Raji (cell line): ENCODE measurements around the gene CAPS.

ENCODE experiments used
- POLR2A ChIP-seq: IDR thresholded peaks from 2 replicates; pipeline ENCODE4 v1.6.1; 2011; ENCODE audit warnings: low read depth, low read length, control low read depth; ENCODE audit not compliant: insufficient read depth

Gene CAPS

DNA sequence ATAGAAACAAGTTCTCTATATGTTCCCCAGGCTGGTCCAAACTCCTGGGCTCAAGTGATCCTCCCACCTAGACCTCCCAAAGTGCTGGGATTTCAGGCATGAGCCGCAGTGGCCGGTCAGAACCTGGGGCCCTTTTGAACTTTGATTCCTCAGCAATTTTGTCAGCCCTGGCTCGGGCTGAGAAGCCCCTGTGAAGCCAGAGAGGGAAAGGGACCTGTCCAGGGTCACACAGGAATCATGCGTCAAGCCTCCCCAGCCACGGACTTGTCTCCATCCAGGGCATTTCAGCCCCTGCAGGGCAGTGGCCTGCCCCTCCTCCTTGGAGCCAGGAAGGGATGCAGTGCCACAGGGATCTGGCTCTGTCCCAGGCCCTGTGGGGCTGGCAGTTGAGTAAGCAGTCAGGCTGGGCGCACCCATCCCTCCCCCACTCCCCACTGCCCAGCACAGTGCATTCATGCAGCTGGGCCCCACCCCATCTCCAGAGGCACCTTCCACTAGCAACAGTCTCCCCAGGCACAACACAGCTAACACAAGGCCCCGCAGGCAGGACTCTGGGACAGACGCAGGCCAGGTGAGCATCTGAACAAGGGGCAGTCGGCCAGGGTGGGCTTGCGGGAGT, at the start of gene CAPS:
CAPS (plus strand) TSS at position 516 of the 619 bp plus-strand sequence. CDS start 153 bp downstream, outside the sequence.
- no peak for TF ChIP-seq POLR2A

DNA sequence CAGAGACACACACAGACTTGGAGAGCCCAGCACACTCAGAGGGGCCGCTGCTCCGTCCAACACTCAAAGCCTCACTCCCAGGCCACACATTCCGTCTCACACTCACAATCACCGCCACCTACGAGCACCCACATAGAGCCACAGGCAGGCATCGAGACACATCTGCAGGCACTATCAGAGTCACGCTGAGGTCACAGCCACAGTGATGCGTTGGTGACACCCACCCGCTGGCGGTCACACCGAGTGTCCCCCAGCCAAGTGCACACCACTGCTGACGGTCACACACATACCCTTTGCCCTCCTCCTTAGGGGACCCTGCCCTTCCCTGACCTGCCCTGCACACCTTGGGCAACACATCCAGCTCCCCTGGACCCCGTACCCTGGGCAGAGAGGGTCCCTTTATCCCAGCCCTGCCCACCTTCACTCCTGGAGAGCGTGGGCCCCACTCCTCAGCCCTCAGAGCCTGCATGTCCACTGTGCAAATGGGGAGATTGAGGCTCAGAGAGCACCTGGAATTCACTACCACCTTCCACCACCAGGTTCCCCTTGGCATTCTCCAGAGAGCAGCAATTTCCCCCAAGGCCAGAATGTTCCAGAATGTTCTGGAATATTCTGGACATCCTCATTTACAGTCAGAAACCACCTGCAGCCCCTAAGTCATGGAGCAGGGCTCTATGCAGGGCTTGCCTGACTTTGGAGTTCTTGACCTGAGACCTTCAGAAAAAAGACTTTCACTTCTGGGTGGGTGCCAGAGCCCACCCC, 49.1 kb upstream of the CAPS start:
- no peak for TF ChIP-seq POLR2A

DNA sequence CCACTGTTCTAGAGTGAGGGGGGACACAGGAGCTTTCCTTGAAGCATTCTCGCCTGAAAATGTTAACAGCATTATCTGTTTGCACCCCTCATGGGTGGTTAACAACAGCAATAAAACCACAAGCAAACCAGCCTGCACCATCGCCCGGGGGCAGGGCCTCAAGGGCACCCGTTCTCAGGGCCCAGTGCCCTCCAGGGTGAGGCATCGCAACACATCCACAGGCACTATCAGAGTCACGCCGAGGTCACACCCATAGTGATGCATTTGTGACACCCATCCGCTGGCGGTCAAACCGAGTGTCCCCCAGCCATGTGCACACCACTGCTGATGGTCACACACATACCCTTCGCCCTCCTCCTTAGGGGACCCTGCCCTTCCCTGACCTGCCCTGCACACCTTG, 48.3 kb upstream of the CAPS start:
- TF ChIP-seq POLR2A: no peak

DNA sequence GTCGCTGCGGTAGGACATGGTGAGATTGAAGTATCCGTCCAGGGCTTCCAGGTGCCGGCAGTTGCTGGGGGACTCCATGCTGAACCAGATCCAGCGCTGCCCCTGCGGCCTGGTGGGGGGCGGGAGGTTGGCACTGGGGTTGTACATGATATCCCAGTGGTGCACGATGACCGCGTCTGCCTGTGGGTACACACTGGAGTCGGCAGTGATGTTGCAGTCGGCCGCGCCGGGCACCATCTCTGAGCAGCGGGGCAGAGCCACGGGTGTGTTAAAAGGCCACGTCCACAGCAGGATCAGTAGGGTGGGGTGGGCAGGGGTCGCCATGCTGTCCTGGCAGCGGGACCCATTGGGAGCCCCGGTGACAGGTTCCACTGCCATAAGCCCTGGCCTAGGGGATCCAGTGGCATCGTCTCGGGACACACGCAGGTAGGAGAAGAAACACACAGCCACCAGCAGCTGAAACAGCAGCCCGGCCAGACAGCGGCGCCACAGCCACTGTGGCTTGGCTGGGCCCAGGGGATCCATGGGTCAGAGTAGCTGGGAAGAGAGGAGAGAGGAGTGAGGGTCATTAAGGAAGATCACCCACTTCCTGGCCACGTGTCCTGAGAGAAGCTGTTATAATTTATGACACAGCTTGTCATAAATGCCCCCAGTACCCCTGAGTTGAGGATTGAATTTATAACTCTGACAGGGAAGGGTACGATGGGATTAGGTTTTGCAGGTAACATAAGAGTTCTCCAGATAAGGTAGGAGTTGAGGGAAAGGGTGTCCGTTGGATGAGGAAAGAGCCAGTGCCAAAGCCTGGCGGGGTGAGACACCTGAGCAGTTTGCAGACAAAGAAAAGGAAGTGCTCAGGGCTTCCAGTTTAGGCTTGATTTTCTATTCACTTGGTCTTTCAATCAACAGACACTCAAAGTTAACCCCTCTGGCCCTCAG, 46.6 kb upstream of the CAPS start:
- no peak for TF ChIP-seq POLR2A

DNA sequence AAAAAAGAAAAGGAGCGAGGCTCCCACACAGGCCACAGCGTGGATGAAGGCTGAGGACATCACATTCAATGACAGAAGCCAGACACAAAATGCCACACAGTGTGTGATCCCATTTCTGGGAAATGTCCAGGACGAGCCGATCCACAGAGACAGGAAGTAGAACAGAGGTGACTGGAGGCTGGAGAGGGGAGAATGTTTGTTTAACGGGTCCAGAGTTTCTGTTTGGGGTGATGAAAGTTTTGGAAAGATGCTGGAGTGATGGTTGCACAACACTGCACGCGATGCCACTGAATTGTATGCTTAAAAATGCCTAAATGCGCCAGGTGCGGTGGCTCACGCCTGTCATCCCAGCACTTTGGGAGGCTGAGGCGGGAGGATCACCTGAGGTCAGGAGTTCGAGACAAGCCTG, 43.1 kb upstream of the CAPS start:
- no peak for TF ChIP-seq POLR2A

DNA sequence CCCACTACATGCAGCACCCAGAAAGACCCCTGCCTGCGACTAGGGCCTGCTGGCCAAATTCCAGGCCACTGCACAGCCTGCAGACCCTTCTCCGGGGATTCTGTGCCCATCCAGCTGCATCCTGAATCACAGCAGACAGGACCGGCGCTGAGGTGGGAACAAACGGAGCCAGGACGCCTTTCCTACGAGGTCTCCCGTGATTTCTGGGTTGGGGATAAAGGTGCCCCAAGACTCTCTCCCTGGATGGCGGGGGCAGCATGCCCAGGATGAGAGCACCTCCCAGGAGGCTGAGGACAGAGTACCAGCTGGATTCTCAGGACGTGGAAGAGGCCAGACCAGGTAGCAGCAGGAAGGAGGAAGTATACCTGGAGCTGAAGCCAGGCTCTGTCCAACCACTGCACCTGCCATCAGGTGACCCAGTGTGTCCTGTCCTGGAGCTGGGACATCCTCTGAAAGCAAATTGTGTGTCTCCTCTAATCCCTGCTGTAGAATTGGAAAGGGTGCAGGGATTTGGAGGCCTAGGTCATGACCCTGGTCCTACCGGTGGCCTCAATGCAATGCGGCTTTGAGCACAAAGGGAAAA, 40.3 kb upstream of the CAPS start:
- TF ChIP-seq POLR2A: no peak

DNA sequence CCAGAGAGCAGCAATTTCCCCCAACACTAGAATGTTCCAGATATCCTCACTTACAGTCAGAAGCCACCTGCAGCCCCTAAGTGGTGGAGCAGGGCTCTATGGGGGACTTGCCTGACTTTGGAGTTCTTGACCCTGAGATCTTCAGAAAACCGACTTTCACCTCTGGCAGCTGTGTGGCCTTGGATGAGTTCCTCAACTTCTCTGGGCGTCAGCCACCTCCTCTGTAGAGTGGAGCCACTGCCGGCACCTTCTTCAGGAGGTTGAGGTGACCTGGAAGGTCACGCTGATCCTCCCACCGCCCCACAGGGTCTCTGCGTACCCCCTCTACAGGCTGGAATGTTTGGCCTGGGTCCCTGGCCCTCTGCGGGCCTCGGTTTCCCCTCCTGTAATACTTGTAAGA, 36.6 kb upstream of the CAPS start:
- no peak for TF ChIP-seq POLR2A

DNA sequence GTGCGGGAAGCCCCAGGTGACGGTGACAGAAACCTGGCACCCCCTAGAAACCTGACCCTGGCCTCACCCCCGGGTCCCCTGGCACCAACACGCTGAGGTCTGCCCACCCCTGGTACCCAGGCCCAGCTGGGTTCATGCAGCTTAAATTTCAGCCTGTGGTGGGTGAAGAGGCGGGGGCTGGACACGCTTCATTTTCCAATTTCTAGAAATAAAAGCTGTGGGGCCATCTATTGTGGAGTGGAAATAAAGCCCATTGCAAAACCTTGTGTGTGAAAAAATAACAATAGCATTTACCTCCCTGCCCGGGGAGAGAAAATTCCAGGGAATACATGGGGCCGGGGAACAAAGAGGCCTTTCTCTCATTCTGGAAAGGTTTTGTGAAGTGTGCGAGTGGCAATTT, 36.2 kb upstream of the CAPS start:
- no peak for TF ChIP-seq POLR2A

DNA sequence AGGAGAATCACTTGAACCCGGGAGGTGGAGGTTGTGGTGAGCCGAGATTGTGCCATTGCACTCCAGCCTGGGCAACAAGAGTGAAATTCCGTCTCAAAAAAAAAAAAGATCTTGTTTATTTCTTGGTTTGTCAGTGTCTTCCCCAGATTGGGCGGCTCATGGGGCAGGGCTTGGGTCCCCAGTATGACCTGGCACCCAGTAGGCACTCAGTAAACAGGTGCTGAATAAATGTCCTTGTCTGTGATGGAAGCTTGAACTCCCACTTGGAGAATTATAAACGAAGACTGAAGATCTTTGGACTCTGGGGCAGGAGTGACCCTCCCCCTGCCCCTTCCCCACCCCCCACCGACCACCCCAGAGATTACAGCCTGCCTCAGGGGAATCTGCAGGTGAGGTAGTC, 33.9 kb upstream of the CAPS start:
- no peak for TF ChIP-seq POLR2A

DNA sequence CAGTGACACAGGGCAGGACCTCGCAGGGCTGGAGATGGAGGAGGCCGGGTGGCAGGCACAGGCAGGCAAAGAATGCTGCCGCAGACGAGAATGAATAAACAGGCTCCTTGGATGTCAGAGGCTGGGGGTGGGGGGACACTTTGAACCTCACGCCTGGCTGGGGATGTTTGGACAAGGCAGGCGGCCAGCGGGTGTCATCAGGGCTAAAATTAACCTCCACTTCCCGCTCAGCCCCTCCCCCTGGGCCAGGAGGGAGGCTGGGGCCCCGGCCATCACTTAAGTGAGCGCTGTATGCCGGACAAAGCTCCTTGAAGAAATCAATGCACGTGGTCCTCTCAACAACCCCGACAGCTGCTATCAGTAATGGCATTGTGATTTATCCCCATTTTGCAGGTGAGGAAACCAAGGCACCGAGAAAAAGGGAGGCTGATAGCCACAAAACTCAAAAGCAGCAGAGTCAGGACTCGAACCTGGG, 33.4 kb upstream of the CAPS start:
- no peak for TF ChIP-seq POLR2A

DNA sequence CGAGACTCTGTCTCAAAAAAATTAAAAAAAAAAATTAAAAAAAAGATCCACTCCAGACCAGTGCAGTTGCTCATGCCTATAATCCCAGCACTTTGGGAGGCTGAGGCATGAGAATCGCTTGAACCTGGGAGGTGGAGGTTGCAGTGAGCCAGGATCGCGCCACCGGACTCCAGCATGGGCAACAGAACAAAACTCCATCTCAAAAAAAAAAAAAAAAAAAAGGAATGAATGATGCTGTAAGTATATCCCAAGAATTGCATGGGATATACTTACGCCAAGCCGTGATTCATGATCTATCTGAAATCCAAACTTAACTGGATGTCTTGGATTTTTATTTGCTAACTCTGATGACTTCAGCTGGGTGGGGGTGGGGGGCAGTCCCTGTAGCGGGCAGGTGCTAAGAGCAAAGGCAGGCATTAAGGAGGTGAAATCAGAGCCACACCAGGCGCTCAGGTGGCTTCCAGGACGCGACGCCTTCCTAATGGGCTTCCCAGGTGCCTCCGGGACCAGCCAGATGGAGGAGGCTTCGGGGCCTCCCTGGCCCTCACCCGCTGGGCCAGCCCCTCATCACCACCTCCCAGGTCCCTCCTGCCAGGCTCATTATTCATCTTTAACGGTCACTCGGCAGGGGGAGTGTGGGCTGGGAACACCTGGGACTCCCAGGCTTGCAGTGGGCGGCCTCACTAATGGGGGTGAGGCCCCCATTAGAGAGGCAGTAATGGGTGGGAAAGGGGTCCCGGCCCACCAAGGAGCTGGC, 32.3 kb upstream of the CAPS start:
- no peak for TF ChIP-seq POLR2A

DNA sequence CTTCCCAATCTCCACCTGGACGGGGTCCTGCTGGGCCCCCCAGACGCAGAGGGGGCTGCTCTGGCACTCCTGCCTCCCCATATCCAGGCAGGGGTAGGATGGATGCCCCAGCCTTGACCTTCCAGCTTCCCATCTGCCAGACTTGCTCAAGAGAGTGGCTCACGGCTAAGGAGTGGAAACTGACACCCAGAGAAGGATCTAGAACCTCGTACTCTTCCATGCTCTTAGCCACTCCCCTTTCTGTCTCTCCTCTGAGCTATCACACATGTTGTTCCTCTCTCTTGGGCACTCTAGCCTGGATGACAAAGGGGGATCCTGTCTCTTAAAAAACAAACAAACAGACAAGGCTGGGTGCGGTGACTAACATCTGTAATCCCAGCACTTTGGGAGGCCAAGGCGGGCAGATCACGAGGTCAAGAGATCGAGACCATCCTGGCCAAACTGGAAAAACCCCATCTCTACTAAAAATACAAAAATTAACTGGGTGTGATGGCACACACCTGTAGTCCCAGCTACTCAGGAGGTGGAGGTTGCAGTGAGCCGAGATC, 31.6 kb upstream of the CAPS start:
- no peak for TF ChIP-seq POLR2A

DNA sequence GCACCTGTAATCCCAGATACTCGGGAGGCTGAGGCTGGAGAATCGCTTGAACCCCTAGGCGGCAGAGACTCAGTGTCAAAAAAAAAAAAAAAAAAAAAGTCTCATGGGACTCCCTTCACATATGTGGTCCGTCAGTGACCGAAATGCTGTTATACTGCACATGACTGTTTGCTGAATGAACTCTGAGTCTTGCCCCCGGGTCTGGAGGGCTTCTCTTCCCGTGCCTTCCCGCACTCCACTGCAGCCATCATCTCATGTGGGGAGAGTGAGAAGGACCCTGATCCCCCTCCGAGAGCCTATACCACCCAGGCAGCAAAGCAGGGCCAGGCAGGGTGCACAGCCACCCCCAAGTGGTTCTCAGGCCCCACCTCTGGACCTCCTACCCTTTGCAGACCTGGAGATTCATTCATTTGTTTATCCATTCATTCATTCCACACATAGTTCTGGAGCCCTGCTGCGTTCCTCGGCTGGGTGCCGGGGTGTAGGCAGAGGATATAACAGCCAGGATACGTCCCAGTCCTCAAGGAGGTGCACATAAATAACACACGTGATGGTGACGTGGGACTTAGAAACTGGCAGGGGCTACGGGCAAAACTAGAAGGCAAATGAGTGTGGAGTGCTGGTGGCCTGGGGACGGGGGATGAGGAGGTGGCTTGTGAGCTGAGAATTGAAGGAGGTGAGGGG, 24.6 kb upstream of the CAPS start:
- no peak for TF ChIP-seq POLR2A

DNA sequence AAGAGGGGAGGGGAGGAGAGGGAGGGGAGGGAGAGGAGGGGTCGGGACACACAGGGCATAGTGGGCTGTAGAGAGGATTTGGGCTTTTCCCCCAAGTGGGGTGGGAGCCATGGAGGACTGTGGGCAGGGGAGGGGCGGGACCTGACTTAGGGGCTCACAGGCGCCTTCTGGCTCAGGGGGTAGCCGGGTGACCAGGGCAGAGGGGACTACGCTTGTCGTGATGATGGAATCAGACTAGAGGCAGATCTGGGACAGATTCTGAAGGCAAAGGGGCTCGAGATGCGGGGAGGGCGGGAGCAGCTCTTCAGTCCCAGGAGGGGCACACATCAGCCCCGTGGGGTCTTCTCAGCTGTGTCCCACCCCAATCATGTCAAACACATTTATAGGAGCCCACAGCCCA, 24.0 kb upstream of the CAPS start:
- TF ChIP-seq POLR2A: no peak
